HepG2 (cell line): ENCODE data around the gene NDE1. TPM values are rescaled to one million over a fixed set of nuclear protein-coding genes. Genes with fewer than 3 reads are reported as not detected.

Experiments
- ARID3A ChIP-seq: IDR thresholded peaks from 2 replicates; pipeline ENCODE4 v1.6.1; 2012; ENCODE audit warnings: low read depth, low read length, improper control_type of control experiment
- MIER2 ChIP-seq: IDR thresholded peaks from 2 replicates; pipeline ENCODE4 v1.6.1; 2016; ENCODE audit warnings: missing biosample characterization, missing genetic modification reagents
- MTF2 ChIP-seq: sonication (generic); formaldehyde crosslinking; IDR thresholded peaks from 2 replicates; pipeline ENCODE4 v1.5.0; 2020; ENCODE audit warnings: missing genetic modification reagents, borderline replicate concordance
- NCOR1 ChIP-seq: fragments of 200-600 bp; sonication (generic); IDR thresholded peaks from 2 replicates; pipeline ENCODE4 v1.7.0; 2017; ENCODE audit warnings: antibody characterized with exemption, low read length, borderline replicate concordance
- PBX3 ChIP-seq: sonication (generic); formaldehyde crosslinking; IDR thresholded peaks from 2 replicates; pipeline ENCODE4 v1.8.1; 2023; ENCODE audit warnings: missing genetic modification reagents, inconsistent platforms, borderline replicate concordance
- SETDB1 ChIP-seq: sonication (generic); formaldehyde crosslinking; IDR thresholded peaks from 2 replicates; pipeline ENCODE4 v1.5.1; 2020; ENCODE audit warnings: missing genetic modification reagents, mild to moderate bottlenecking, borderline replicate concordance
- SSRP1 ChIP-seq: IDR thresholded peaks from 2 replicates; pipeline ENCODE4 v1.6.1; 2016; ENCODE audit warnings: control low read depth
- THAP7 ChIP-seq: sonication (generic); formaldehyde crosslinking; IDR thresholded peaks from 2 replicates; pipeline ENCODE4 v1.8.1; 2023; ENCODE audit warnings: mild to moderate bottlenecking, missing genetic modification reagents
- ZBTB40 ChIP-seq, 2 experiments: fragments of 450-650 bp in 1 of 2; sonication (generic) in 1 of 2; formaldehyde crosslinking in 1 of 2; IDR thresholded peaks; 2 replicates each; pipeline versions ENCODE4 v1.6.1 to v1.8.0; 2016 to 2022; ENCODE audit warnings: antibody characterized with exemption in 1 of 2, mild to moderate bottlenecking in 1 of 2, missing genetic modification reagents in 1 of 2
- ZFAT ChIP-seq: sonication (generic); formaldehyde crosslinking; conservative IDR thresholded peaks from 2 replicates; pipeline ENCODE4 v1.8.1; 2023; ENCODE audit warnings: missing genetic modification reagents, inconsistent platforms
- ZNF367 ChIP-seq: sonication (generic); formaldehyde crosslinking; IDR thresholded peaks from 2 replicates; pipeline ENCODE4 v1.4.0; 2020; ENCODE audit warnings: missing genetic modification reagents, borderline replicate concordance
- ZNF704 ChIP-seq: sonication (generic); formaldehyde crosslinking; IDR thresholded peaks from 2 replicates; pipeline ENCODE4 v1.8.1; 2023; ENCODE audit warnings: mild to moderate bottlenecking, inconsistent platforms, moderate library complexity, missing genetic modification reagents, borderline replicate concordance
- polyA plus RNA-seq, 8 experiments: library from polyadenylated mRNA; depleted of rRNA in 3 of 8; stranded (reverse) in 7 of 8; unstranded in 1 of 8; fragments of >200 nt; fragmentation: Illumina TruSeq in 4 of 8; extraction: Trizol in 4 of 8; gene quantifications; 2 replicates each; pipeline versions ENCODE4 v1.2.1 to v1.2.3, GENCODE V29; 2011 to 2016; ENCODE audit warnings: low read depth in 4 of 8, missing spikeins in 1 of 8, mixed read lengths in 1 of 8; ENCODE audit not compliant: insufficient read depth in 1 of 8
- total RNA-seq, 5 experiments: library from RNA; depleted of rRNA; stranded (reverse); fragments of >200 nt; fragmentation: Illumina TruSeq; extraction: Trizol; gene quantifications; 2 replicates each; pipeline ENCODE4 v1.2.3, GENCODE V29; 2016; ENCODE audit warnings: low read depth in 1 of 5

NDE1 gene
- total and polyA plus RNA-seq, 2 of the 13 experiments (the other 11 are each of a cell fraction or from before 2014, with no cell fraction given), result 40.9 to 72.5 TPM

- peak; percentile 79; the same call in 1 of the 2 replicates for TF ChIP-seq ZFAT (CRISPR knock-in tag)
- TF ChIP-seq PBX3, result 0 out of 2 replicates have a peak, but pooled peaks have one; percentile 53
- no peak for TF ChIP-seq NCOR1
- TF ChIP-seq SETDB1 (CRISPR knock-in tag), result no peak
- TF ChIP-seq THAP7, result peak; percentile 22; the same call in 1 of the 2 replicates
- no peak for TF ChIP-seq ARID3A
- no peak for TF ChIP-seq ZBTB40 (IDR thresholded peaks at IDR 0.05)
- TF ChIP-seq ZBTB40 (CRISPR knock-in tag; IDR thresholded peaks at IDR 0.05), result peak; percentile 58
- 0 out of 2 replicates have a peak, but pooled peaks have one; percentile 57 for TF ChIP-seq ZNF367 (CRISPR knock-in tag)
- no peak for TF ChIP-seq MIER2 (CRISPR knock-in tag)
- peak; percentile 52; the same call in 1 of the 2 replicates for TF ChIP-seq MTF2
- TF ChIP-seq ZNF704 (CRISPR knock-in tag), result 0 out of 2 replicates have a peak, but pooled peaks have one; percentile 66
- no peak for TF ChIP-seq SSRP1 (CRISPR knock-in tag)
Measured at GRCh38 chr16:15650019-15650697, at the start of gene NDE1 (continued).
